Upper lobe of left lung (tissue), 4 donors: Measurements from ENCODE around the gene RASSF5.

Experiments used
- POLR2AphosphoS5 ChIP-seq, 2 donors: sonication (generic); formaldehyde crosslinking; IDR thresholded peaks; one replicate each; pipeline ENCODE4 v1.5.1; 2017; ENCODE audit warnings: antibody characterized with exemption in 2 of 2
- TF ChIP-seq, protein P1 (sequence below), 6 experiments: fragments of 450-650 bp in 4 of 6; fragments of 200-600 bp in 2 of 6; sonication (generic) in 2 of 6; IDR thresholded peaks; one replicate each; pipeline ENCODE4 v1.5.1; 2016 to 2019; ENCODE audit warnings: antibody characterized with exemption in 6 of 6

DNA sequence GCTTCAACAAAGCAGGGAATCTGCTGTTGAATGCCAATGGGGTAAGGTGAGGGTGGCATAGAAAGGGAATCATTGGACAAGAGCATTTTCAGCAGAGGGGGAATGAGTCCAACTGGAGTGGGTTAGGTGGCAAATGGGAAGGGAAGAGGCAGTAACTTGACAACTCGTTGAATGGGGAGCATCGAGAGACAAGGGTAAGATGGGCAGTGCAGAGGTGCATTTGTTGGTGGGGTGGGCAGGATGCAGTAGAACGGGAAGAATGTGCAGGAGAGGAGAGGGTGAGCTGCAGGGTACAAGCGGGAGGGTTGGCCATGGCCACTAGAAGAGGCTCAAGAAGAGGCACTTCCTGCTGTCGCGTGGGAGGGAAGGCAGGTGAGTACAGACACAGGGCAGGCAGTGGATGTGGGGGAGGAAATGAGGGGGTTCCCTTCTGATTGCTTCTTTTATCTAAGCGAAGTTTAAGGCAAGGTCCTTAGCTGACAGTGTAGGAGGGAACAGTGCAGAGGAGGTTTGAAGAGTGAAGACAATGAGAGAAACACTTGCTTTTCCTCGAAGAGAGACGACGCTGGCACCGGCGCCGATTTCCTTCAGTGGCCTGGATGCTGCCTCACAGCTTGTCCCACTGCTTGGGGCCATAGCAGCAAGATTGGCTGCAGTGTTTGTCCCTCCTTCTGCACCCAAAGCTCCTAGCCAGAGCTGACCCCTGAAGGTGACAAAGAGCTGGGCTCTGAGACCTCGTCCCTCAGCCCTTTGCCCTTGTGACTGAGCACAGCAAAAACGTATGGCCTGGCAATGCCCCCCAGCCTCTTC lies 40.3 kb upstream of the RASSF5 start:
- TF ChIP-seq, protein P1, sequence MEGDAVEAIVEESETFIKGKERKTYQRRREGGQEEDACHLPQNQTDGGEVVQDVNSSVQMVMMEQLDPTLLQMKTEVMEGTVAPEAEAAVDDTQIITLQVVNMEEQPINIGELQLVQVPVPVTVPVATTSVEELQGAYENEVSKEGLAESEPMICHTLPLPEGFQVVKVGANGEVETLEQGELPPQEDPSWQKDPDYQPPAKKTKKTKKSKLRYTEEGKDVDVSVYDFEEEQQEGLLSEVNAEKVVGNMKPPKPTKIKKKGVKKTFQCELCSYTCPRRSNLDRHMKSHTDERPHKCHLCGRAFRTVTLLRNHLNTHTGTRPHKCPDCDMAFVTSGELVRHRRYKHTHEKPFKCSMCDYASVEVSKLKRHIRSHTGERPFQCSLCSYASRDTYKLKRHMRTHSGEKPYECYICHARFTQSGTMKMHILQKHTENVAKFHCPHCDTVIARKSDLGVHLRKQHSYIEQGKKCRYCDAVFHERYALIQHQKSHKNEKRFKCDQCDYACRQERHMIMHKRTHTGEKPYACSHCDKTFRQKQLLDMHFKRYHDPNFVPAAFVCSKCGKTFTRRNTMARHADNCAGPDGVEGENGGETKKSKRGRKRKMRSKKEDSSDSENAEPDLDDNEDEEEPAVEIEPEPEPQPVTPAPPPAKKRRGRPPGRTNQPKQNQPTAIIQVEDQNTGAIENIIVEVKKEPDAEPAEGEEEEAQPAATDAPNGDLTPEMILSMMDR (IDR thresholded peaks at IDR 0.05): no peak
- no peak for TF ChIP-seq POLR2AphosphoS5 (IDR thresholded peaks at IDR 0.05)
